DOHH2 (cell line): ENCODE data around the gene SLC25A13.

ENCODE experiments used
- H3F3A ChIP-seq: fragments of 200-600 bp; sonication (generic), shearing (Covaris generic); 2 replicates; pipeline ENCODE4 v1.6.0; 2016; ENCODE audit warnings: antibody characterized with exemption, mild to moderate bottlenecking; ENCODE audit not compliant: control insufficient read depth, insufficient read depth
- H3K27ac ChIP-seq: fragments of 200-600 bp; sonication (generic); 2 replicates; pipeline ENCODE4 v1.5.1; 2014; ENCODE audit warnings: low read depth, mild to moderate bottlenecking, low read length, moderate library complexity
- H3K27me3 ChIP-seq: fragments of 200-600 bp; sonication (generic); 2 replicates; pipeline ENCODE4 v1.6.1; 2014; ENCODE audit warnings: mild to moderate bottlenecking, low read length, mixed read lengths; ENCODE audit not compliant: control insufficient read depth
- H3K36me3 ChIP-seq: fragments of 200-600 bp; sonication (generic); 2 replicates; pipeline ENCODE4 v1.6.1; 2014; ENCODE audit warnings: mild to moderate bottlenecking, low read length, moderate library complexity, mixed read lengths; ENCODE audit not compliant: control insufficient read depth
- H3K4me1 ChIP-seq: fragments of 200-600 bp; sonication (generic); 2 replicates; pipeline ENCODE4 v1.6.1; 2014; ENCODE audit warnings: mild to moderate bottlenecking, low read length, mixed read lengths; ENCODE audit not compliant: control insufficient read depth
- H3K4me2 ChIP-seq: fragments of 200-600 bp; sonication (generic); 2 replicates; pipeline ENCODE4 v1.6.0; 2014; ENCODE audit warnings: mild to moderate bottlenecking, low read length, moderate library complexity
- H3K4me3 ChIP-seq: fragments of 200-600 bp; sonication (generic); 2 replicates; pipeline ENCODE4 v1.5.1; 2014; ENCODE audit warnings: mild to moderate bottlenecking, low read length, mixed read lengths
- H3K79me2 ChIP-seq: fragments of 200-600 bp; sonication (generic); 2 replicates; pipeline ENCODE4 v1.6.1; 2014; ENCODE audit warnings: mild to moderate bottlenecking, low read length, mixed read lengths; ENCODE audit not compliant: control insufficient read depth
- H3K9me2 ChIP-seq: fragments of 200-600 bp; sonication (generic); replicated peaks from 2 replicates; pipeline ENCODE4 v1.6.1; 2014; ENCODE audit warnings: mild to moderate bottlenecking, low read length, mixed read lengths; ENCODE audit not compliant: control insufficient read depth
- H3K9me3 ChIP-seq: fragments of 200-600 bp; sonication (generic); 2 replicates; pipeline ENCODE4 v1.6.1; 2014; ENCODE audit warnings: antibody characterized with exemption, low read length, mixed read lengths; ENCODE audit not compliant: control insufficient read depth, insufficient read depth
- H4K20me1 ChIP-seq: fragments of 200-600 bp; sonication (generic); 2 replicates; pipeline ENCODE4 v1.6.0; 2014; ENCODE audit warnings: low read depth, mild to moderate bottlenecking, antibody characterized with exemption, low read length, moderate library complexity; ENCODE audit not compliant: control insufficient read depth, insufficient read depth
- EZH2phosphoT487 ChIP-seq: fragments of 200-600 bp; sonication (generic); IDR thresholded peaks from 2 replicates; pipeline ENCODE4 v1.6.1; 2017; ENCODE audit warnings: borderline replicate concordance, mild to moderate bottlenecking, antibody characterized with exemption, low read length, moderate library complexity, mixed read lengths
- TF ChIP-seq, protein P1 (sequence below): fragments of 200-600 bp; sonication (generic); IDR thresholded peaks from one replicate; pipeline ENCODE4 v1.5.1; 2014; ENCODE audit warnings: antibody characterized with exemption, mild to moderate bottlenecking, low read depth, low read length; ENCODE audit not compliant: poor library complexity, severe bottlenecking

SLC25A13 gene

DNA sequence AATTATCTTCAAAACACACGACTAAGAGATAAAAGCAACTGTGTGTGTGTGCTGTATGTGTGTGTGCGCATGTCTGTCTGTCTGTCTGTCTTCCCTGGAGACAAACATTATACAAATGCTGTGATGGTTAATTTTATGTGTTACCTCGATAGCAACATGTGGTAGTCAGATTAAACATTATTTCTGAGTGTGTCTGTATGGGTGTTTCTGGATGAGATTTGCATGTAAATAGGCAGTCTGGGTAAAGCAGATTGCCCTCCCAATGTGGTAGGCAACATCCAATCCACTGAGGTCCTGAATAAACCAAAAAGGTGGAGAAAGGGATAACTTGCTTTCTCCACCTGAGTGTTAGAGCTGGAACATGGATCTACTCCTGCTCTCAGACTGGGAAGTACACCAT, 67.9 kb downstream of the SLC25A13 start:
- no peaks in the 10 kb centered on the region for H3K27me3 ChIP-seq
- H3K4me2 ChIP-seq: no peak overlapping the region
- H3K36me3 ChIP-seq: no peaks in the 10 kb centered on the region; the same call in 1 of the 2 replicates
- H3F3A ChIP-seq: no peaks in the 10 kb centered on the region
- TF ChIP-seq, protein P1, sequence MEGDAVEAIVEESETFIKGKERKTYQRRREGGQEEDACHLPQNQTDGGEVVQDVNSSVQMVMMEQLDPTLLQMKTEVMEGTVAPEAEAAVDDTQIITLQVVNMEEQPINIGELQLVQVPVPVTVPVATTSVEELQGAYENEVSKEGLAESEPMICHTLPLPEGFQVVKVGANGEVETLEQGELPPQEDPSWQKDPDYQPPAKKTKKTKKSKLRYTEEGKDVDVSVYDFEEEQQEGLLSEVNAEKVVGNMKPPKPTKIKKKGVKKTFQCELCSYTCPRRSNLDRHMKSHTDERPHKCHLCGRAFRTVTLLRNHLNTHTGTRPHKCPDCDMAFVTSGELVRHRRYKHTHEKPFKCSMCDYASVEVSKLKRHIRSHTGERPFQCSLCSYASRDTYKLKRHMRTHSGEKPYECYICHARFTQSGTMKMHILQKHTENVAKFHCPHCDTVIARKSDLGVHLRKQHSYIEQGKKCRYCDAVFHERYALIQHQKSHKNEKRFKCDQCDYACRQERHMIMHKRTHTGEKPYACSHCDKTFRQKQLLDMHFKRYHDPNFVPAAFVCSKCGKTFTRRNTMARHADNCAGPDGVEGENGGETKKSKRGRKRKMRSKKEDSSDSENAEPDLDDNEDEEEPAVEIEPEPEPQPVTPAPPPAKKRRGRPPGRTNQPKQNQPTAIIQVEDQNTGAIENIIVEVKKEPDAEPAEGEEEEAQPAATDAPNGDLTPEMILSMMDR: no peak
- TF ChIP-seq EZH2phosphoT487: no peak
- H3K9me3 ChIP-seq: no peaks in the 10 kb centered on the region
- H3K9me2 ChIP-seq: no peaks in the 10 kb centered on the region; the same call in 1 of the 2 replicates
- H3K79me2 ChIP-seq: peaks cover 3% of the 10 kb centered on the region; the same call in 1 of the 2 replicates
- 0 out of 2 replicates have a peak, but pooled peaks cover 2% of the 10 kb centered on the region for H3K4me1 ChIP-seq
- H4K20me1 ChIP-seq: no peaks in the 10 kb centered on the region
- H3K27ac ChIP-seq: no peak overlapping the region
- no peak overlapping the region for H3K4me3 ChIP-seq

DNA sequence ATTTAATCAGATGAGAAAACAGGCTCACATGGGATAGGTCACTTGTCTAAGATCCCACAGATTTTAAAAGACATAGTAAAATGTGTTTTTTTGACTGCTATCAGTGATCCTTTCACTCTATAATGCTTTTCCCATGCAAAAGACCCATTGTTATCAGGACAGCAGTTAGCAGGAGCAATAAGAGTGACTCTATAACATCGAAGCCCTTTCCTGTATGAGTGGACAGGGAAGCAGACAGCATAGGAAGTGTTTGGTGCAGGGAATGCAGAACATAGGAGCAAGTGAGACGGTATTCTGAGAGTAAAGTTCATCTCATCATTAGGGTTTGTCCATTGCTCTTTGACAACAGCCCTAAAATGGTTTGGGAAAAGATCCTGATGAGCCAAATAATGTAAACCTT, 68.5 kb downstream of the SLC25A13 start:
- H3K9me2 ChIP-seq: no peaks in the 10 kb centered on the region; the same call in 1 of the 2 replicates
- H3K27ac ChIP-seq: no peak overlapping the region
- no peaks in the 10 kb centered on the region for H3K9me3 ChIP-seq
- H3F3A ChIP-seq: no peaks in the 10 kb centered on the region
- H4K20me1 ChIP-seq: no peaks in the 10 kb centered on the region
- no peaks in the 10 kb centered on the region; the same call in 1 of the 2 replicates for H3K36me3 ChIP-seq
- H3K79me2 ChIP-seq: peaks cover 3% of the 10 kb centered on the region; the same call in 1 of the 2 replicates
- H3K4me2 ChIP-seq: no peak overlapping the region
- H3K4me3 ChIP-seq: no peak overlapping the region
- no peak for TF ChIP-seq EZH2phosphoT487
- TF ChIP-seq, protein P1: no peak
- 0 out of 2 replicates have a peak, but pooled peaks cover 2% of the 10 kb centered on the region for H3K4me1 ChIP-seq
- H3K27me3 ChIP-seq: no peaks in the 10 kb centered on the region

DNA sequence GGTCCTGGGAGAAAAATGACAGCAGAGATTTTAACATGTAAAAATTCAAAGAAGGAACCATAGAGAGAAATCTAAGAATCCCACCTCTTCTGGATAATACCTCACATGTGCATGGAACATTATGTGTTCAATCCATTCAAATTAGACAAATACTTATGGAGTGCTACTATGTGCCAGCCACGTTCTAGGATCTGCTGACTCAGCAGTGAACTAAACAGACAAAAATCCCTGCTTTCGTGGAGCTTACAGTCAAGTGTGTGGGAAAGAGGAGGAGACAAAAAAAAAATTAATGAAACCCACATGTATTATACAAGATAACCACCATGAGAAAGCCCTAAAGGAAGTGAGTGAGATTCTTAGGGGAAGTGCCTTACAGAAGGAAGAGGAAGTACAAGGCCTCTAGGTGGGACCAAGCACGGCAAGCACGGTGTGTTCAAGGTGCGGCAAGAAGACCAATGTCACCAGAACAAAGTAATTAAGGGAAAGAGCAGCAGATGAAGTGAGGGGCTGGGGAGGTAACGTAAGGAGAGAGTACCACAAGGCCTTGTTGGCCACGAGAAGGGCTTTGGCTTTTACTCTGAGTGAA, 71.0 kb downstream of the SLC25A13 start:
- no peaks in the 10 kb centered on the region for H3K9me3 ChIP-seq
- no peaks in the 10 kb centered on the region for H3F3A ChIP-seq
- no peaks in the 10 kb centered on the region; the same call in 1 of the 2 replicates for H3K36me3 ChIP-seq
- TF ChIP-seq, protein P1: no peak
- TF ChIP-seq EZH2phosphoT487: no peak
- H3K4me3 ChIP-seq: no peak overlapping the region
- H3K27ac ChIP-seq: no peak overlapping the region
- H3K4me2 ChIP-seq: no peak overlapping the region
- H3K27me3 ChIP-seq: no peaks in the 10 kb centered on the region
- H3K9me2 ChIP-seq: no peaks in the 10 kb centered on the region; the same call in 1 of the 2 replicates
- 0 out of 2 replicates have a peak, but pooled peaks cover 2% of the 10 kb centered on the region for H3K4me1 ChIP-seq
- H4K20me1 ChIP-seq: no peaks in the 10 kb centered on the region
- no peaks in the 10 kb centered on the region for H3K79me2 ChIP-seq
